ENCODE results near the gene ANKK1.

Gene ANKK1

GRCh38 chr11:113394919-113395318 is 7.3 kb downstream of the ANKK1 start:
- no peak for TF ChIP-seq CTCF (IDR thresholded peaks at IDR 0.05; ENCODE audit: insufficient read depth, low read length, missing control alignments)
- ChIA-PET CTCF (no interaction called here), POLR2A (no interaction called here)
- no peak overlapping the region for H3K4me3 ChIP-seq (ENCODE audit: low read depth, low read length)
- no peak for DNase-seq (ENCODE audit: low read depth, low spot score)

GRCh38 chr11:113395782-113396336 is 8.3 kb downstream of the ANKK1 start:
- POLR2A ChIA-PET, result no interaction called here
- CTCF ChIA-PET, result no interaction called here
- no peak for TF ChIP-seq CTCF (IDR thresholded peaks at IDR 0.05; ENCODE audit: insufficient read depth, low read length, missing control alignments)
- no peak for DNase-seq (ENCODE audit: low read depth, low spot score)
- H3K4me3 ChIP-seq (ENCODE audit: low read depth, low read length), result no peak overlapping the region

- ChIA-PET POLR2A (no interaction called here), CTCF (no interaction called here)
- TF ChIP-seq CTCF (IDR thresholded peaks at IDR 0.05; ENCODE audit: insufficient read depth, low read length, missing control alignments), result no peak
- DNase-seq (ENCODE audit: low read depth, low spot score), result no peak
- no peak overlapping the region for H3K4me3 ChIP-seq (ENCODE audit: low read depth, low read length)
Observed at GRCh38 chr11:113396690-113397089, 9.1 kb downstream of the ANKK1 start.

GRCh38 chr11:113397212-113397611 is 9.6 kb downstream of the ANKK1 start:
- ChIA-PET CTCF (interaction anchor here (1.5 kb wide), 1 partner anchor 8 kb away, joined by 4 read pairs; no protein-coding TSS in a partner anchor), POLR2A (no interaction called here)
- H3K4me3 ChIP-seq (ENCODE audit: low read depth, low read length), result no peak overlapping the region
- no peak for TF ChIP-seq CTCF (IDR thresholded peaks at IDR 0.05; ENCODE audit: insufficient read depth, low read length, missing control alignments)
- DNase-seq (ENCODE audit: low read depth, low spot score), result no peak

- DNase-seq (ENCODE audit: low read depth, low spot score), result no peak
- CTCF ChIA-PET, result interaction anchor here (1.5 kb wide), 1 partner anchor 8 kb away, joined by 4 read pairs; no protein-coding TSS in a partner anchor
- no peak for TF ChIP-seq CTCF (IDR thresholded peaks at IDR 0.05; ENCODE audit: insufficient read depth, low read length, missing control alignments)
- no peak overlapping the region for H3K4me3 ChIP-seq (ENCODE audit: low read depth, low read length)
- POLR2A ChIA-PET, result no interaction called here
Observed at GRCh38 chr11:113397821-113398220, 10.2 kb downstream of the ANKK1 start.

- CTCF ChIA-PET, result interaction anchor here (1.5 kb wide), 1 partner anchor 10 kb away, joined by 4 read pairs; no protein-coding TSS in a partner anchor
- no peak overlapping the region for H3K4me3 ChIP-seq (ENCODE audit: low read depth, low read length)
- POLR2A ChIA-PET, result no interaction called here
- no peak for TF ChIP-seq CTCF (IDR thresholded peaks at IDR 0.05; ENCODE audit: insufficient read depth, low read length, missing control alignments)
- DNase-seq (ENCODE audit: low read depth, low spot score), result no peak
Observed at GRCh38 chr11:113398669-113399430, 11.3 kb downstream of the ANKK1 start.
